A673 (cell line): ENCODE results near the gene SLIT3. TPM values are rescaled to one million over a fixed set of nuclear protein-coding genes. Genes with fewer than 3 reads are reported as not detected.

Experiments
- BruUV-seq: library from RNA; stranded (reverse); fragments of 400-500 nt; replicated peaks from 2 replicates; lab custom pipeline; 2021; lab: Mats Ljungman, UMichigan
- CTCF ChIA-PET: fragments of 300-600 bp; sonication (Branson Sonifier 250); formaldehyde crosslinking; loops from one replicate; lab custom pipeline; 2022; ENCODE audit warnings: antibody characterized with exemption; lab: Charles Lee
- POLR2A ChIA-PET: fragments of 300-600 bp; sonication (Branson Sonifier 250); formaldehyde crosslinking; loops from one replicate; lab custom pipeline; 2022; ENCODE audit warnings: antibody characterized with exemption; ENCODE audit not compliant: low non-redundant PET; lab: Charles Lee
- DNase-seq: peaks from one replicate; pipeline ENCODE4 v3.0.0-alpha.2; 2015; ENCODE audit warnings: low spot score
- H3K27ac ChIP-seq: fragments of 200-600 bp; sonication (generic); 2 replicates; pipeline ENCODE4 v1.5.1; 2016; ENCODE audit warnings: mixed run types, low read depth, mild to moderate bottlenecking, mixed read lengths, antibody characterized with exemption, low read length; ENCODE audit not compliant: poor library complexity, severe bottlenecking
- H3K27me3 ChIP-seq: fragments of 200-600 bp; sonication (generic); replicated peaks from 2 replicates; pipeline ENCODE4 v1.6.1; 2017; ENCODE audit warnings: mixed run types, low read depth, mild to moderate bottlenecking, mixed read lengths, antibody characterized with exemption, low read length; ENCODE audit not compliant: insufficient read depth, poor library complexity
- H3K36me3 ChIP-seq: fragments of 200-600 bp; sonication (generic); 2 replicates; pipeline ENCODE4 v1.6.1; 2016; ENCODE audit warnings: mixed run types, mild to moderate bottlenecking, mixed read lengths, antibody characterized with exemption, low read length; ENCODE audit not compliant: insufficient read depth, poor library complexity, severe bottlenecking
- H3K4me1 ChIP-seq: fragments of 200-600 bp; sonication (generic); 2 replicates; pipeline ENCODE4 v1.6.1; 2017; ENCODE audit warnings: mixed run types, mild to moderate bottlenecking, mixed read lengths, antibody characterized with exemption, low read length; ENCODE audit not compliant: insufficient read depth, poor library complexity, severe bottlenecking
- H3K4me3 ChIP-seq: fragments of 200-600 bp; sonication (generic); 2 replicates; pipeline ENCODE4 v1.5.1; 2016; ENCODE audit warnings: low read depth, mixed run types, mild to moderate bottlenecking, mixed read lengths, low read length; ENCODE audit not compliant: poor library complexity, severe bottlenecking
- H3K9me3 ChIP-seq: fragments of 200-600 bp; sonication (generic); 2 replicates; pipeline ENCODE4 v1.6.1; 2016; ENCODE audit warnings: mixed run types, low read depth, mild to moderate bottlenecking, mixed read lengths, antibody characterized with exemption, low read length; ENCODE audit not compliant: poor library complexity, severe bottlenecking
- CTCF ChIP-seq: fragments of 300-800, 200-600 bp; sonication (generic); conservative IDR thresholded peaks from 2 replicates; pipeline ENCODE4 v1.5.1; 2017; ENCODE audit warnings: low read depth, mild to moderate bottlenecking, antibody characterized with exemption, low read length, moderate library complexity, mixed read lengths
- EZH2 ChIP-seq: fragments of 200-600 bp; sonication (generic); IDR thresholded peaks from 2 replicates; pipeline ENCODE4 v1.6.1; 2017; ENCODE audit warnings: borderline replicate concordance, low read depth, mild to moderate bottlenecking, mixed read lengths, antibody characterized with exemption, low read length; ENCODE audit not compliant: poor library complexity, severe bottlenecking
- intact Hi-C: fragments of 100-400 bp; cut with micrococcal nuclease; formaldehyde crosslinking; loops from one replicate; pipeline ENCODE4 v1.10.0; 2022; ENCODE audit not compliant: unreplicated experiment
- total RNA-seq: library from RNA; stranded (reverse); gene quantifications from 2 replicates; pipeline ENCODE4 v1.2.3, GENCODE V29; 2021

SLIT3 gene
- total RNA-seq, 1 experiment from 2014 or later, result not detected

- H3K27me3 ChIP-seq, result peaks cover 9% of the 10 kb centered on the region
- no peaks in the 10 kb centered on the region for H3K36me3 ChIP-seq
- H3K27ac ChIP-seq, result no peak overlapping the region
- ChIA-PET CTCF (no interaction called here), POLR2A (no interaction called here)
- no peaks in the 10 kb centered on the region for H3K4me1 ChIP-seq
- no peak overlapping the region for H3K4me3 ChIP-seq
- no peak for DNase-seq
- no TSS peak for BruUV-seq
- intact Hi-C loops, result no loop called here
- H3K9me3 ChIP-seq, result no peaks in the 10 kb centered on the region
- TF ChIP-seq CTCF, result no peak
- no peak for TF ChIP-seq EZH2
Observed at GRCh38 chr5:169176709-169177694, 123.9 kb downstream of the SLIT3 start.

- intact Hi-C loops, result no loop called here
- Histone ChIP-seq H3K4me3 (no peak overlapping the region), H3K27ac (no peak overlapping the region), H3K27me3 (peaks cover 9% of the 10 kb centered on the region), H3K4me1 (no peaks in the 10 kb centered on the region), H3K36me3 (no peaks in the 10 kb centered on the region), H3K9me3 (no peaks in the 10 kb centered on the region)
- ChIA-PET POLR2A (no interaction called here), CTCF (no interaction called here)
- BruUV-seq, result no TSS peak
- no peak for TF ChIP-seq CTCF
- TF ChIP-seq EZH2, result no peak
- DNase-seq, result no peak
Observed at GRCh38 chr5:169175733-169176132, 125.2 kb downstream of the SLIT3 start.

GRCh38 chr5:169174923-169175322 is 126.0 kb downstream of the SLIT3 start:
- CTCF ChIA-PET, result no interaction called here
- Histone ChIP-seq H3K9me3 (no peaks in the 10 kb centered on the region), H3K27ac (no peak overlapping the region), H3K27me3 (peaks cover 8% of the 10 kb centered on the region), H3K4me1 (no peaks in the 10 kb centered on the region), H3K36me3 (no peaks in the 10 kb centered on the region), H3K4me3 (no peak overlapping the region)
- BruUV-seq, result no TSS peak
- no peak for DNase-seq
- POLR2A ChIA-PET, result no interaction called here
- intact Hi-C loops, result no loop called here
- TF ChIP-seq CTCF (no peak), EZH2 (no peak)
